T1000 (cell line): ENCODE measurements around the gene PLCB4.
"Not testable (repeated sequence)": the region's sequence is repeated elsewhere in the genome, so short reads cannot be mapped to it uniquely, and the experiment has no call there.

Experiments used
- DNase-seq: peaks from one replicate; lab custom pipeline; 2025; ENCODE audit warnings: mixed read lengths; lab: John Stamatoyannopoulos, UW

PLCB4 gene

DNA sequence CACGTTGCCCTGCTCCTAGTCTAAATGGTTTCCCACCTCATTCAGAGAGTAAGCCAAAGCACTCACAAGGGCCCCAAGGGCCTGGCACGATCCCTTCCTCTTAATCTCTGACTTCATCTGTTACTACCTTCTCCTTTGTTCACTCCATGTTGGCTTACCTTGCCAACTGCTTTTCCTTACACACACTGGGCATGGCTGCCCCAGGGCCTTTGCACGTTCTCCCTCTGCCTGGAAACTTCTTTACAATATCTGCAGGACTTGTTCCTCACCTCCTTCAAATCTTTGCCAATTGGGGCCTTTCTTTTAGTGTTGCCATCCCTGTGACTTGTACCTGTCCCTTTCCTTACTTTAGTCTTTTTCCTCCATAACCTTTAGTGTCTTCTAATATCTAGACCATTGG lies 73.9 kb downstream of the PLCB4 start:
- DNase-seq: no peak

- no peak for DNase-seq
Observed at GRCh38 chr20:9143926-9144325, 75.0 kb downstream of the PLCB4 start.

- no peak for DNase-seq
Observed at GRCh38 chr20:9144643-9145042, 75.8 kb downstream of the PLCB4 start.

DNA sequence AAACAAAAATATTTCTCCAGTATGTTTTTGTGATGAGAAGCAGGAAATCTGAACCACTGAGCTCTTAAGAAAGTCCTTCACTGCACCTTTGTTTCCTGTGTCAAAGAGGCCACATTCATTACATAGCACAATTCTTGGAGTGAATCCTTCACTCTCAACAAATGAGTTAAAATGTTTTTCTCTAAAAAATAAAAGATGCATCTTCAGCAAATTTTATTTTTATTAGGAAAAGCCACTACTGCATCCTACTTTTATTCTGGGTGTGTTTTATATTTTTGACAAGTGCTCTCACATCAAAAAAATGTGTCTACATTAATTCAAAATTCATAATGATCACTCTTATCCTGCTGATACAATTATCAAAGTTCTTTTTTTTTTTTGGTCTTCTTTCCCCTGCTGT lies 76.3 kb downstream of the PLCB4 start:
- DNase-seq: no peak

GRCh38 chr20:9146649-9147048 lies 77.8 kb downstream of the PLCB4 start:
- DNase-seq: no peak

DNA sequence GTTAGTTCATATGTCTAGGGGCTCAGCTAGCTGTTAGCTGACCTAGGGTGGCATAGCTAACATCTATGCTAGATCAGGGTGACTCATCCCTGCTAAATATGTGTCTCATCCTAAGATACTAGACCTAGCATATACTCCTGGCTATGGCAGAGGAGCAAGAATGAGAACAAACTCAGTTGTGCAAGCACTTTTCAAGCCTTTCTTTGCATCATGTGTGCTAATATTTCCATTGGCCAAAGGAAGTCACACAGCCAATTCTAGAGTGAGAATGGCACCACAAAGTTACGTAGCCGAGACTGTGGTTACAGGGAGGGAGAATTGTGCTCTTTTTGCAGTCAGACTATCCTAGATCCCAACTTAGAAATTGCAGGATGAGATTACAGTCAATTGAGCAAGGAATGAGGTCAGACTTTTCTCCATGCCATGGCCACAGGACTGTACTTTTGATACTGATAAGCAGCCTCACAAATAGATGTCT lies 78.7 kb downstream of the PLCB4 start:
- peak; percentile 12 for DNase-seq

GRCh38 chr20:9148291-9148690 lies 79.4 kb downstream of the PLCB4 start:
- no peak for DNase-seq

DNA sequence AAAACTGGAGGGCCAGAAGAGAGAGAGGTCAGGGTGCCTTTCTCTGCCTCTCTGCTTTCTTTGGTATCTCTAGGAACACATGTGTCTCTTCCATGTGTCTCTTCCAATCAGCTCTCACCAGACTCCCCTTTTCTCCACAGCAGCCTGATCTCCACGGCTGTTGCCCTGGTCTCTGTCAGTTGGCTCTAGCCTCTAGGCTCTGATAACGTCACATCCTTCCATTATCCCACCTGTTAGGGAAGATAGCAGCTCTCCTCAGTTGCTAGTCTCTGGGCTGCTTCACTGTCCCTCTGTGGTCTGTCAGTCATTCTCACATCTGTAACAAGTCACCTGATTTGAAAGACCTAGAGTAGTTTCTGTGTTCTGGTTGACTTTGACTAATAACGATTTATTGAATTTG lies 80.2 kb downstream of the PLCB4 start:
- no peak for DNase-seq

DNA sequence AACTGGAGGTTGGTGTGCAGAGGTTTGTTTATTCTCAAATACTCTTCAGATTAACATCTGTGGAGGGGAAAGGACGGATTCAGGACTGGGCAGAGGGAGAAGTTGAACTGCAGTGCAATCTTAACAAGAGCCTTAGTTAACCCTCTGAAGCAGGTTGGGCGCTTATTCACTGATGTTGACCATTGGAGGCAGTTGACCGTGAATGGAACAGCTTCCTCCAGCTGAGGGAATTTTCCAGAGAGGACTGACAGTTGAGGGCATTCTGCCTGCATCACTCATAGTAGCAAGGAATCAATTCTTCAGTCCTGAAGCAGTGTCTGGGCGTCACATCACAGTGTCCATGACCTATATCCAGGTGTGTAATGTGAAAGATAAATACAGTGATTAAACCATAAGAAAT lies 80.9 kb downstream of the PLCB4 start:
- DNase-seq: no peak

GRCh38 chr20:9150679-9151078 lies 81.8 kb downstream of the PLCB4 start:
- DNase-seq: no peak

DNA sequence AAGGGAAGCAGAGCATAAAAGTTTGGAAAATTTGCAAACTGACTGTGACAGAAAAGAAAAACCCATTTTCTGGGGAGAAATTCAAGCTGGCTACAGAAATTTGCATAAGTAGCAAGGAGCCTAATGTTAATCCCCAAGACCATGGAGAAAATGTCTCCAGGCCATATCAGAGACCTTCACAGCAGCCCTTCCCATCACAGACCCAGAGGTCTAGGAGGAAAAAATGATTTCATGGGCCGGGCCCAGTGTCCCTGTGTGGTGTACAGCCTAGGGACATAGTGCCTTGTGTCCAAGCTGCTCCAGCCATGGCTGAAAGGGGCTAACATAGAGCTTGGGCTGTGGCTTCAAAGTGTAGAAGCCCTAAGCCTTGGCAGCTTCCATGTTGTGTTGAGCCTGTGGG lies 83.3 kb downstream of the PLCB4 start:
- DNase-seq: not testable (repeated sequence)

DNA sequence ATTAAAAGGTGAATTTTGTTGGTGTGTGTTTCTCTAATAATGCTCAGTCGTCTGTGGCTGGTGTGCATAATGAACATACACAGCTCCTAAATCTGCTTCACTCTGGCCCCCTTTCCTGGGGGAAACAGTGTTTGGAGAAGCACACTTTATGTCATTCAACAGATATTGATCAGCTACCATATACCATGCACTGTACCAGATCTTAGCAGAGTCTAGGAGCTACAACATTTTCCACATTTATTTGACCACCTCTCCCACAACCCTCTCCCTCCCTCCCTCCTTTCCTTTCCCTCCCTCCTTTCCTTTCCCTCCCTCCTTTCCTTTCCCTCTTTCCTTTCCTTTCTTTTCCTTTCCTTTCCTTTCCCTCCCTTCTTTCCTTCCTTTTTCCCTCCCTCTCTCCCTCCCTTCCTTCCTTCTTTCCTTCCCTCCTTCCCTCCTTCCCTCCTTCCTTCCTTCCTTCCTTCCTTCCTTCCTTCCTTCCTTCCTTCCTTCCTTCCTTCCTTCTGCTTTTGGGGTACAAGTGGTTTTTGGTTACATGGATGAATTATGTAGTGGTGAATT lies 85.7 kb downstream of the PLCB4 start:
- no peak for DNase-seq

DNA sequence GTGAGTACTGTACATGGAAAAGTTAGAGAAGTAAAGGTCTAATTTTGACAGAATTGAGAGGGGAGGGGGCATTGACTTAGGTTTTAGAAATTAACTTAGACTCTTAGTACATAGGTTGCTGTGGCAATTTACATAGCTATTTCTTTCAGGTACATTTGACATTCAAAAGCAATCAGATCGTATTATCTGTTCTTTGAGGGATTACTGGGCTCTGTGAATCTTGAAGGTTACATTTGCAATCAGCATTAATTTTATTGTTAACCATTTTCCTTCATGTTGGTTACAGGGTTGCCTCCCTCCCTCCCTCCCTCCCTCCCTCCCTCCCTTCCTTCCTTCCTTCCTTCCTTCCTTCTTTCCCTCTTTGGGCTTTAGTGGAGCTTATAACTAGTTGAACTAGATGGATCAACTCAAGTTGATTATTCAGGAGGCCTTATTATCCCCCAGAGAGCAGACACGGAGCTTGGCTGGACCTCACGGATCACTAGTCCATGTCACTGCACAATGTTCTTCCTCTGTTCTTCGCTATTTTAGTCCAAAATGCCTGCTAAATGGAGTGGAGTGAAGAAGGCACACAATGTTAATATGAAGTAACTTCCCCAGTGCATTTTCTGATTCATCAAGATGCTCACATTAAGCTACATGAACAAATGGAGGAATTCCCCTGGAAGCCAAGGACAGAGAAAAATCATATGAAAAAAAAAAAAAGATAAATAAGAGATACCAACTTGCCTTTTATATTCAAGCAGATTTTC lies 87.8 kb downstream of the PLCB4 start:
- DNase-seq: no peak

GRCh38 chr20:9160331-9160730 lies 91.4 kb downstream of the PLCB4 start:
- DNase-seq: no peak

DNA sequence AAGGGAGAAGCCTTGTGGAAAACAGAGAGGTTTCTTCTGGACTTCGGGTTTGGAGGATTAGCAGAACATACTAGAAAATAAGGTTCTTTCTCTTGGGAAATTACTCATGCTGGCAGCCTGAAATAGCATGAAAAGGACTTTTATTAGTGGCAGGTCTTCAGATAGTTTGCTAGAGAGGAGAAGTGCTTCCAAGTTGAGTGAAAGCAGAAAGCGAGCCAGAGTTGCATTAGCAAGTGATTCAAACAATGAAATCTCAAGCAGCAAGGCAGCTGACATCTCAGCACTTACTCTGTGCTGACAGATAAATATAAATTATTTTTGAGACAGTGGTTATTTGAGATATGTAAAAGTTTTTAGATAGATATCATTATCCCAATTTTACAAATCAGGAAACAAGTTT lies 91.9 kb downstream of the PLCB4 start:
- DNase-seq: no peak

DNA sequence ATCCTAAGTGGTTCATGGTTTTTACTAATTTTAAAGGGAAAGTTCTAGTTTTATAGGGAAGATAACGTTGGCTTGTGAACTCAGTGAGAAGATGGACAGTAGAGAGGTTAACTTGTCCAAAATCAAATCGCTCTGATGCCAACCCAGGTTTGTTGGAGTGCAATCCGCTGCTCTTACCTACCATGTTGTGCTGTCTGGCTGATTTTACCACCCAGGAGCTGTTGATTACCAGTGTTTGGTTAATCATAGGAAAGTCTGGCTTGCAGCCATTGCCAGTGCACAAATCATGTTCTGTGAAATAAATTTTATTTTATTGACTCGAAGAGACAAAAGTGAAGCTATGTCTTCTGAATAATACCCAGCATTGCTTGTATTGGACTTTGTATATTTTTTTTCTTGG lies 92.4 kb downstream of the PLCB4 start:
- DNase-seq: no peak

- no peak for DNase-seq
Observed at GRCh38 chr20:9163251-9163650, 94.4 kb downstream of the PLCB4 start.

DNA sequence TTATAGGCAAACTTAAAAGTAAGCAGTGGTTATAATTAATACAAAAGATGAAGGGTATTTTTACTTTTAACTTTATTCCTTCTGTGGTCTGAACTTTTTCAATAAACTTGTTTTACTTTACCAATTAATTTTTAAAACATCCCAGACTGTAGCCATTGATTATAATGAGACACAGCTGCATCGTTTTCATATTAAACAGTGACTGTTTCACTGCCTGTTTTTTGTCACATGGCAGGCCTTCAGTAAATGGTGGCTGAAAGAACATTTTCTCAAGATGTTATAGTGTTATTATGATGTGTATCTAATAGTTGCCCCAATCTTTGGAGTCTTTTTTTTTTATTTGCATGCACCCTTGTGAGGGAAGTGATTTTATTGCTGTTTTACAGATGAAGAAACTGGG lies 95.1 kb downstream of the PLCB4 start:
- DNase-seq: no peak

DNA sequence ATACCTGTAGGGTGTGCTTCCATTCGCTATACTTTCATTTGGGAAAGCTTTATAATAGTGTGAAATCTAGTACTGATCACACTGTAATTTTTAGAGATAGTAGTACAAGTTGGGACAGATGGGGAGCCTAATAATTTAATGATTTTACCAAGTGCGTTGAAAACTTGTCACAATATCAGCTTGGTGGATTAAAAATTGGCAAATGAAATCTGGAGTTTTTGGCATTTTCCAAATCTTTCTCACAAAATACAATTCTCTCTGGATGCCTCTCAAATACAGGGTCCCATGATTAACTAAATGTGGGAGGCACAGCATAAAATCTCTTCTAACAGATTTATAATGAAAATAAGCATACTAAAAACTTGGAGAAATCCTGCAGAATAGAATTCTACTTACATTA lies 96.4 kb downstream of the PLCB4 start:
- no peak for DNase-seq

GRCh38 chr20:9166153-9166780 lies 97.4 kb downstream of the PLCB4 start:
- DNase-seq: no peak

DNA sequence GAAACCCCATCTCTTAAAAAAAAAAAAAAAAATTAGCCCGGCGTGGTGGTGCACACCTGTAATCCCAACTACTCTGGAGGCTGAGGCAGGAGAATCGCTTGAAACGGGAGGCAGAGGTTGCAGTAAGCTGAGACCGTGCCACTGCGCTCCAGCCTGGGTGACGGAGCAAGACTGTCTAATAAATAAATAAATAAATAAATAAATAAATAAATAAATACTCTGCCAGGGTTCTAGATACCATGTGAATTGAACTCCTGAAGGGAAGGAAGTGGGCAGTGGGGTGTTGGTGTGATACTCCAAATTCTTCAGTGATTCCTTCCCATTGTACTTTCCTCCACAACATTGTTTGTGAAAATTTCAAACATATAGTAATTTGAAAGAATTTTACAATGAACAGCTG lies 100.5 kb downstream of the PLCB4 start:
- DNase-seq: no peak

- DNase-seq: no peak
Observed at GRCh38 chr20:9172851-9173250, 104.0 kb downstream of the PLCB4 start.

DNA sequence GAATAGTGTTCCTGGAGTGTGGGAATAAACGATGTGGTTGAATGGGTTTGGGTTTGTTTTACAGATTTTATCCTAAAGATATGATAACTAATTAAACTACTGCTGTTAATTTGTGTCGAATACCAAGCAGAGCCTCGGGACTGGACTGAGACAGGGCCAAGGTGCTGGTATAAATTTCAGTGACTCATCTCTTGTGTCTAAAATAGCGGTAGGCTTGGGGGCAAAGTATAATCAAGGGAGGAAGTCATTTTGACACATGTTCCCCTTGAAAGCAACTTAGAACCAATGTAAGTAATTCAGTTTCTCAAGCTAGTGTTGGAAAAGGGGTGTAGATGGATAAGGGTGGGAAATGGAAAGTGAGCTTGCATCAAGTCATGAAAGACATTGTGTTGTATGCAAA lies 108.4 kb downstream of the PLCB4 start:
- DNase-seq: no peak
